ENCODE measurements around the gene PAK2. TPM values are rescaled to one million over a fixed set of nuclear protein-coding genes. Genes with fewer than 3 reads are reported as not detected.

The PAK2 gene
- total and polyA plus RNA-seq, 9 of the 15 experiments (the other 6 are each of a cell fraction or from before 2014, with no cell fraction given): 13.2 to 72.4 (median 35.7) TPM

DNA sequence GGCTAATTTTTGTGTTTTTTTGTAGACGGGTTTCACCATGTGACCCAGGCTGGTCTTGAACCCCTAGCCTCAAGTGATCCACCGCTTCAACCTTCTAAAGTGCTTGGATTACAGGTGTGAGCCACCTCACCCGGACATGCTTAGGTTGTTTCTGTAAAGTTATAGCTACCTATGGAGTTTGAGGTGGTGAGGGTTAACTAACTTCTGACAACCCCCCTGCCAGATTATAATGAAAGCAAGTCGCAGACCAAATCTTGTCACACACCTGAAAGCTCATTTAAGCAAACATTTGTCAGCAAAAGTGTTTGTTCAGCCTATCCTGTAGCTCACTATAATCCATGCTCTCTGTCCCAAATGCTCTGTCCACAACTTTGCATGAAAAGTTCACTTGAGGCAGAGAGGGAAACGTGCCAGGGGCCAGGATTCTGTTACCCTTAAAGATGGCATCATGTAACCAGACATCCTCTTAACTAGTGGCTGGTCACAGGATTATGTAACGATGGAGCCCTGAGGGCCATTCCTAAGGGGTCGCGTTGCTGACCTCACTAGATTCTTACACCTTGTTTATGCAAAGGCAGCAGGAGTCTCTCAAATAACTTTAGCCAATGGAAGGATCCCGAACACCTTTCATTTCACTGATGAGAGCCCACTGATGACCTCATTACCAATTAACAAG is 103.9 kb downstream of the PAK2 start (continued):
- TF ChIP-seq, protein P1, sequence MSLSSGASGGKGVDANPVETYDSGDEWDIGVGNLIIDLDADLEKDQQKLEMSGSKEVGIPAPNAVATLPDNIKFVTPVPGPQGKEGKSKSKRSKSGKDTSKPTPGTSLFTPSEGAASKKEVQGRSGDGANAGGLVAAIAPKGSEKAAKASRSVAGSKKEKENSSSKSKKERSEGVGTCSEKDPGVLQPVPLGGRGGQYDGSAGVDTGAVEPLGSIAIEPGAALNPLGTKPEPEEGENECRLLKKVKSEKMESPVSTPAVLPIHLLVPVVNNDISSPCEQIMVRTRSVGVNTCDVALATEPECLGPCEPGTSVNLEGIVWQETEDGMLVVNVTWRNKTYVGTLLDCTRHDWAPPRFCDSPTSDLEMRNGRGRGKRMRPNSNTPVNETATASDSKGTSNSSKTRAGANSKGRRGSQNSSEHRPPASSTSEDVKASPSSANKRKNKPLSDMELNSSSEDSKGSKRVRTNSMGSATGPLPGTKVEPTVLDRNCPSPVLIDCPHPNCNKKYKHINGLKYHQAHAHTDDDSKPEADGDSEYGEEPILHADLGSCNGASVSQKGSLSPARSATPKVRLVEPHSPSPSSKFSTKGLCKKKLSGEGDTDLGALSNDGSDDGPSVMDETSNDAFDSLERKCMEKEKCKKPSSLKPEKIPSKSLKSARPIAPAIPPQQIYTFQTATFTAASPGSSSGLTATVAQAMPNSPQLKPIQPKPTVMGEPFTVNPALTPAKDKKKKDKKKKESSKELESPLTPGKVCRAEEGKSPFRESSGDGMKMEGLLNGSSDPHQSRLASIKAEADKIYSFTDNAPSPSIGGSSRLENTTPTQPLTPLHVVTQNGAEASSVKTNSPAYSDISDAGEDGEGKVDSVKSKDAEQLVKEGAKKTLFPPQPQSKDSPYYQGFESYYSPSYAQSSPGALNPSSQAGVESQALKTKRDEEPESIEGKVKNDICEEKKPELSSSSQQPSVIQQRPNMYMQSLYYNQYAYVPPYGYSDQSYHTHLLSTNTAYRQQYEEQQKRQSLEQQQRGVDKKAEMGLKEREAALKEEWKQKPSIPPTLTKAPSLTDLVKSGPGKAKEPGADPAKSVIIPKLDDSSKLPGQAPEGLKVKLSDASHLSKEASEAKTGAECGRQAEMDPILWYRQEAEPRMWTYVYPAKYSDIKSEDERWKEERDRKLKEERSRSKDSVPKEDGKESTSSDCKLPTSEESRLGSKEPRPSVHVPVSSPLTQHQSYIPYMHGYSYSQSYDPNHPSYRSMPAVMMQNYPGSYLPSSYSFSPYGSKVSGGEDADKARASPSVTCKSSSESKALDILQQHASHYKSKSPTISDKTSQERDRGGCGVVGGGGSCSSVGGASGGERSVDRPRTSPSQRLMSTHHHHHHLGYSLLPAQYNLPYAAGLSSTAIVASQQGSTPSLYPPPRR (CRISPR knock-in tag; IDR thresholded peaks at IDR 0.05; ENCODE audit: borderline replicate concordance): no peak
- no peak for TF ChIP-seq HMG20A (CRISPR knock-in tag; conservative IDR thresholded peaks at IDR 0.05)
- TF ChIP-seq FOSL1 (tag; conservative IDR thresholded peaks at IDR 0.05): no peak
- TF ChIP-seq, protein P2, sequence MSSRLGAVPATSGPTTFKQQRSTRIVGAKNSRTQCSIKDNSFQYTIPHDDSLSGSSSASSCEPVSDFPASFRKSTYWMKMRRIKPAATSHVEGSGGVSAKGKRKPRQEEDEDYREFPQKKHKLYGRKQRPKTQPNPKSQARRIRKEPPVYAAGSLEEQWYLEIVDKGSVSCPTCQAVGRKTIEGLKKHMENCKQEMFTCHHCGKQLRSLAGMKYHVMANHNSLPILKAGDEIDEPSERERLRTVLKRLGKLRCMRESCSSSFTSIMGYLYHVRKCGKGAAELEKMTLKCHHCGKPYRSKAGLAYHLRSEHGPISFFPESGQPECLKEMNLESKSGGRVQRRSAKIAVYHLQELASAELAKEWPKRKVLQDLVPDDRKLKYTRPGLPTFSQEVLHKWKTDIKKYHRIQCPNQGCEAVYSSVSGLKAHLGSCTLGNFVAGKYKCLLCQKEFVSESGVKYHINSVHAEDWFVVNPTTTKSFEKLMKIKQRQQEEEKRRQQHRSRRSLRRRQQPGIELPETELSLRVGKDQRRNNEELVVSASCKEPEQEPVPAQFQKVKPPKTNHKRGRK (tag; IDR thresholded peaks at IDR 0.05): 0 out of 2 replicates have a peak, but pooled peaks have one; percentile 9
- TF ChIP-seq, protein P3, sequence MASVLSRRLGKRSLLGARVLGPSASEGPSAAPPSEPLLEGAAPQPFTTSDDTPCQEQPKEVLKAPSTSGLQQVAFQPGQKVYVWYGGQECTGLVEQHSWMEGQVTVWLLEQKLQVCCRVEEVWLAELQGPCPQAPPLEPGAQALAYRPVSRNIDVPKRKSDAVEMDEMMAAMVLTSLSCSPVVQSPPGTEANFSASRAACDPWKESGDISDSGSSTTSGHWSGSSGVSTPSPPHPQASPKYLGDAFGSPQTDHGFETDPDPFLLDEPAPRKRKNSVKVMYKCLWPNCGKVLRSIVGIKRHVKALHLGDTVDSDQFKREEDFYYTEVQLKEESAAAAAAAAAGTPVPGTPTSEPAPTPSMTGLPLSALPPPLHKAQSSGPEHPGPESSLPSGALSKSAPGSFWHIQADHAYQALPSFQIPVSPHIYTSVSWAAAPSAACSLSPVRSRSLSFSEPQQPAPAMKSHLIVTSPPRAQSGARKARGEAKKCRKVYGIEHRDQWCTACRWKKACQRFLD (CRISPR knock-in tag; IDR thresholded peaks at IDR 0.05): no peak
- no peak for TF ChIP-seq CHCHD3 (CRISPR knock-in tag; IDR thresholded peaks at IDR 0.05)
- TF ChIP-seq, protein P4, sequence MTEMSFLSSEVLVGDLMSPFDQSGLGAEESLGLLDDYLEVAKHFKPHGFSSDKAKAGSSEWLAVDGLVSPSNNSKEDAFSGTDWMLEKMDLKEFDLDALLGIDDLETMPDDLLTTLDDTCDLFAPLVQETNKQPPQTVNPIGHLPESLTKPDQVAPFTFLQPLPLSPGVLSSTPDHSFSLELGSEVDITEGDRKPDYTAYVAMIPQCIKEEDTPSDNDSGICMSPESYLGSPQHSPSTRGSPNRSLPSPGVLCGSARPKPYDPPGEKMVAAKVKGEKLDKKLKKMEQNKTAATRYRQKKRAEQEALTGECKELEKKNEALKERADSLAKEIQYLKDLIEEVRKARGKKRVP (CRISPR knock-in tag; IDR thresholded peaks at IDR 0.05): no peak
- TF ChIP-seq, protein P5, sequence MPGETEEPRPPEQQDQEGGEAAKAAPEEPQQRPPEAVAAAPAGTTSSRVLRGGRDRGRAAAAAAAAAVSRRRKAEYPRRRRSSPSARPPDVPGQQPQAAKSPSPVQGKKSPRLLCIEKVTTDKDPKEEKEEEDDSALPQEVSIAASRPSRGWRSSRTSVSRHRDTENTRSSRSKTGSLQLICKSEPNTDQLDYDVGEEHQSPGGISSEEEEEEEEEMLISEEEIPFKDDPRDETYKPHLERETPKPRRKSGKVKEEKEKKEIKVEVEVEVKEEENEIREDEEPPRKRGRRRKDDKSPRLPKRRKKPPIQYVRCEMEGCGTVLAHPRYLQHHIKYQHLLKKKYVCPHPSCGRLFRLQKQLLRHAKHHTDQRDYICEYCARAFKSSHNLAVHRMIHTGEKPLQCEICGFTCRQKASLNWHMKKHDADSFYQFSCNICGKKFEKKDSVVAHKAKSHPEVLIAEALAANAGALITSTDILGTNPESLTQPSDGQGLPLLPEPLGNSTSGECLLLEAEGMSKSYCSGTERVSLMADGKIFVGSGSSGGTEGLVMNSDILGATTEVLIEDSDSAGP (CRISPR knock-in tag; IDR thresholded peaks at IDR 0.05): no peak
- no peak for TF ChIP-seq JUND (IDR thresholded peaks at IDR 0.05; ENCODE audit: borderline replicate concordance, low read depth, low read length)
- 0 out of 3 replicates have a peak, but pooled peaks have one; percentile 38 for TF ChIP-seq JUND (tag; IDR thresholded peaks at IDR 0.05; ENCODE audit: borderline replicate concordance, low read depth, low read length)
- TF ChIP-seq NR2C1 (IDR thresholded peaks at IDR 0.05): no peak
- TF ChIP-seq NR2C1 (tag; IDR thresholded peaks at IDR 0.05): 0 out of 2 replicates have a peak, but pooled peaks have one; percentile 10
- TF ChIP-seq, protein P6, sequence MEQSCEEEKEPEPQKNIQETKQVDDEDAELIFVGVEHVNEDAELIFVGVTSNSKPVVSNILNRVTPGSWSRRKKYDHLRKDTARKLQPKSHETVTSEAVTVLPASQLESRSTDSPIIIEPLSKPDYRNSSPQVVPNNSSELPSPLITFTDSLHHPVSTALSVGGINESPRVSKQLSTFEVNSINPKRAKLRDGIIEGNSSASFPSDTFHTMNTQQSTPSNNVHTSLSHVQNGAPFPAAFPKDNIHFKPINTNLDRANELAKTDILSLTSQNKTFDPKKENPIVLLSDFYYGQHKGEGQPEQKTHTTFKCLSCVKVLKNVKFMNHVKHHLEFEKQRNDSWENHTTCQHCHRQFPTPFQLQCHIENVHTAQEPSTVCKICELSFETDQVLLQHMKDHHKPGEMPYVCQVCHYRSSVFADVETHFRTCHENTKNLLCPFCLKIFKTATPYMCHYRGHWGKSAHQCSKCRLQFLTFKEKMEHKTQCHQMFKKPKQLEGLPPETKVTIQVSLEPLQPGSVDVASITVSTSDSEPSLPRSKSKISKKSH (CRISPR knock-in tag; IDR thresholded peaks at IDR 0.05): no peak
- TF ChIP-seq HNRNPL (IDR thresholded peaks at IDR 0.05; ENCODE audit: low read depth, low read length): no peak
- TF ChIP-seq NCOA1 (IDR thresholded peaks at IDR 0.05; ENCODE audit: low read depth): no peak
